Left ventricle myocardium inferior (tissue), 1 donor: ENCODE data around the gene MAML2. TPM values are rescaled to one million over a fixed set of nuclear protein-coding genes. Genes with fewer than 3 reads are reported as not detected.

ENCODE experiments used
- DNase-seq: peaks from one replicate; pipeline ENCODE4 v3.0.0-alpha.2; 2020
- H3K27ac ChIP-seq: fragments of 200-600 bp; replicated peaks from 2 replicates; pipeline ENCODE4 v1.8.0; 2021
- H3K27me3 ChIP-seq: fragments of 200-600 bp; 2 replicates; pipeline ENCODE4 v1.8.0; 2021; ENCODE audit warnings: low read depth
- H3K36me3 ChIP-seq: fragments of 200-600 bp; 2 replicates; pipeline ENCODE4 v1.8.0; 2021
- H3K4me1 ChIP-seq: fragments of 200-600 bp; 2 replicates; pipeline ENCODE4 v1.8.0; 2021
- H3K4me3 ChIP-seq: fragments of 200-600 bp; 2 replicates; pipeline ENCODE4 v1.8.0; 2021; ENCODE audit warnings: mild to moderate bottlenecking, moderate library complexity
- H3K9me3 ChIP-seq: fragments of 200-600 bp; replicated peaks from 2 replicates; pipeline ENCODE4 v1.8.0; 2021
- CTCF ChIP-seq: fragments of 200-600 bp; IDR thresholded peaks from 2 replicates; pipeline ENCODE4 v1.8.0; 2021; ENCODE audit warnings: antibody characterized with exemption, mild to moderate bottlenecking, borderline replicate concordance
- intact Hi-C: fragments of 100-400 bp; cut with micrococcal nuclease; formaldehyde crosslinking; loops from one replicate; pipeline ENCODE4 v1.11.0; 2022
- total RNA-seq: library from RNA; stranded (reverse); fragmentation: NEBNext Ultra II Directional; extraction: Animal tissue kit (Norgen Biotek cat#: 25700); gene quantifications from one replicate; pipeline ENCODE4 v1.2.1, GENCODE V29; 2021
- donor health status: DM: no; HTN: yes; CAD: no; lungs with severe emphysema.

MAML2 gene
- total RNA-seq, 1 donor from 2014 or later = 4.5 TPM

GRCh38 chr11:96257036-96257435, 86.0 kb downstream of the MAML2 start:
- TF ChIP-seq CTCF = no peak
- H3K27ac ChIP-seq = peak overlapping the region; percentile 75
- H3K4me3 ChIP-seq = no peak overlapping the region
- no peaks in the 10 kb centered on the region for H3K27me3 ChIP-seq
- H3K9me3 ChIP-seq = no peaks in the 10 kb centered on the region
- no peak for DNase-seq
- H3K4me1 ChIP-seq = peaks cover 69% of the 10 kb centered on the region
- intact Hi-C loops = no loop called here
- no peaks in the 10 kb centered on the region for H3K36me3 ChIP-seq

- no peaks in the 10 kb centered on the region for H3K27me3 ChIP-seq
- no peak for TF ChIP-seq CTCF
- no peak for DNase-seq
- intact Hi-C loops = no loop called here
- no peaks in the 10 kb centered on the region for H3K36me3 ChIP-seq
- H3K9me3 ChIP-seq = no peaks in the 10 kb centered on the region
- peaks cover 69% of the 10 kb centered on the region for H3K4me1 ChIP-seq
- no peak overlapping the region for H3K4me3 ChIP-seq
- peak overlapping the region; percentile 47 for H3K27ac ChIP-seq
Measured at GRCh38 chr11:96256215-96257011, 86.6 kb downstream of the MAML2 start.

GRCh38 chr11:96254854-96255253, 88.1 kb downstream of the MAML2 start:
- Histone ChIP-seq H3K27ac (peak overlapping the region; percentile 67), H3K27me3 (no peaks in the 10 kb centered on the region), H3K4me3 (no peak overlapping the region), H3K4me1 (peaks cover 64% of the 10 kb centered on the region), H3K9me3 (no peaks in the 10 kb centered on the region), H3K36me3 (no peaks in the 10 kb centered on the region)
- no peak for DNase-seq
- intact Hi-C loops = no loop called here
- no peak for TF ChIP-seq CTCF

- no peak for DNase-seq
- Histone ChIP-seq H3K36me3 (no peaks in the 10 kb centered on the region), H3K9me3 (no peaks in the 10 kb centered on the region), H3K4me1 (peaks cover 57% of the 10 kb centered on the region), H3K27me3 (no peaks in the 10 kb centered on the region), H3K4me3 (peak overlapping the region; percentile 21), H3K27ac (peak overlapping the region; percentile 67)
- TF ChIP-seq CTCF = no peak
- intact Hi-C loops = no loop called here
Measured at GRCh38 chr11:96254087-96254486, 88.9 kb downstream of the MAML2 start.

GRCh38 chr11:96246718-96247552, 96.1 kb downstream of the MAML2 start:
- Histone ChIP-seq H3K36me3 (no peaks in the 10 kb centered on the region), H3K27ac (peak overlapping the region; percentile 33), H3K4me3 (no peak overlapping the region), H3K9me3 (no peaks in the 10 kb centered on the region), H3K4me1 (peaks cover 27% of the 10 kb centered on the region), H3K27me3 (no peaks in the 10 kb centered on the region)
- DNase-seq = no peak
- no peak for TF ChIP-seq CTCF
- intact Hi-C loops = no loop called here
